IPS-18c (cell line): ENCODE results near the gene OR1F1.
"Not testable (repeated sequence)": the region's sequence is repeated elsewhere in the genome, so short reads cannot be mapped to it uniquely, and the experiment has no call there.

Experiments used
- H3K4me3 ChIP-seq: 2 replicates; pipeline ENCODE4 v1.7.0; 2013; ENCODE audit warnings: low read depth, mild to moderate bottlenecking, low read length, moderate library complexity; ENCODE audit not compliant: insufficient read depth
- H3K9me3 ChIP-seq: one replicate; pipeline ENCODE4 v1.6.1; 2013; ENCODE audit warnings: mild to moderate bottlenecking, low read length, moderate library complexity; ENCODE audit not compliant: control insufficient read depth, insufficient read depth

The OR1F1 gene

GRCh38 chr16:3165111-3165822 is 22.7 kb upstream of the OR1F1 start:
- Histone ChIP-seq H3K4me3 (no peak overlapping the region), H3K9me3 (peaks cover 5% of the 10 kb centered on the region)

DNA sequence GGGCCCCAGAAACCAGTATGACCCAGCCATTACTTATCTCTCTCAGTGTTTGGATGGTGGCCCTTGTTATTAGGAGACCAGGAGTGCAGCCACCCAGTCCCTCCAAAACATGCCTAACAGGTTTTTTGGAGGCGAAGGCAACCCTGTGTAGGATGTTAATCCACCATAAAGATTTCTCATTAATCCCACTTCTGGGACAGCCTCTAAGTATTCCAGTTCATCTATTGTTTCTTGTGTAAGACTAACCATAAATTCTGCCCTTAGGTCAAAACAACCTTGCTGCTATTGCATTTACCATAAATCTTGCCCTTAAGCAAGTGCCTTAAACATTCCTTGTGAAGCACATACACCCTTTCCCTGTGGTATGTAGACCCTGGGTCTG is 21.5 kb upstream of the OR1F1 start:
- Histone ChIP-seq H3K9me3 (peaks cover 5% of the 10 kb centered on the region), H3K4me3 (no peak overlapping the region)

- not testable (repeated sequence) for H3K4me3 ChIP-seq, H3K9me3 ChIP-seq
Observed at GRCh38 chr16:3168729-3169128, 19.3 kb upstream of the OR1F1 start.

- Histone ChIP-seq H3K4me3 (peak overlapping the region; percentile 58), H3K9me3 (no peaks in the 10 kb centered on the region)
Observed at GRCh38 chr16:3170440-3171180, 17.4 kb upstream of the OR1F1 start.

DNA sequence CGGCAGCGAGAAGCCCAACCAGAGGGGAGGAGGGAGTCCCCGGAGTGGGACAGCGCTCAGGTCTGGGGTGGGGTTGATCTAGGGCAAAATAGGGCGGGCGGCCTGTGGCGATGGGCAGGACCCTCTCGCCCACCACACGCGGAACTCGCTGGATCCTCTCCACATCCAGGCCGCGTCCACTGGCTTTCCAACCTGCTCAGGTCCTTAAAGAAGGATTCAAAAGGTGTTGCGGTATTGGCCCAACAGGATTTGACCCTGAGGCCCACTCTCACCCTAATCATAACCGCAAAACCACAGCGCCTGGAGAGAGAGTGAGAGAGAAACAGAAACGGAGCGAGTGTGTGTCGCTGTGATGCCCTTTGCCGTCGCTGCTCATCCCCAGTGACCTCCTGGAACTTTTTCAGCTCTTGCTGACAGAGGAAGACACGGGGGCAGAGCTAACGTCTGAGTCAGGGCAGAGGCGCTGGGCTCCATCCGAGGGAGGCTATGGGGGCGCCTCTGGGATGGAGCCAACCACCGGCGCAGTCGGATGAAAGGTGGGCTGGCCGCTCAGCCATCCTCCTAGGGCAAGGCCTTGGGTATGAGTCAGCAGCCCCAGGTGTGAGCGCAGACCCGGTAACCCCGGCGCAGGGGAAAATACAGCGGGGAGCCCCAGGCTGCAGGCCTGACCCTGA is 16.7 kb upstream of the OR1F1 start:
- Histone ChIP-seq H3K4me3 (peak overlapping the region; percentile 58), H3K9me3 (no peaks in the 10 kb centered on the region)

DNA sequence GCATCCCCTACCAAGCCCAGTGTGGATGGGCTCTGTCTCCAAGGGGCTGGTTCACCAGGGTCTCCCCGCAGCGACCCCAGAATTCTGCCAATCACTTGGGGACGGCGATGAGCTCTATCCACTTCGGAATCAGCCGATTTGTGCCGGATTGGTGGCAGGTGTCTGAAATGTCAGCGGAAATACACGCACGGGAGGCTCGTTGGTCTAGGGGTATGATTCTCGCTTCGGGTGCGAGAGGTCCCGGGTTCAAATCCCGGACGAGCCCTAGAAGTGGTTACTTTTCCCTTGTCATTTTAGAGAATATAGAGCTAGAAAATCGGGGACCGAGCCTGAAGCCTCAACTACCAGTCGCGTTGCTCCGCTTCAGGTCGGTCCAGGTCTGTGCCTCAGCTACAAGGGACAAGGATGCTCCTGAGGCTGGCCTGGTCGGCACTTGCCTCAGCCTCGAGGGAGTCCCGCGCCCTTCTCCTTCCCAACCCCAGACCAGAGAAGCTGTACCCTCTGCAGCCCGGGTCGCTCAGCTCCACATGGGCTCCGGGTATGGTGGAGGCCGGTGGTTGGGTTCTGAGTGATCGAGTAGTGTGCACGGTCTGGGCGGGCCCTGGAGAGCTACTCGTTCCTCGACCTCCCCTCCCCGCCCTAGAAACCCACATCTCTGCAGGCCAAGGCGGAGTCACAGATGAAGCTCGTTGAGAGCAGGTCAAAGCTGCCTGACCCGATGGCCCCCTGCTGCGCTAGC is 16.0 kb upstream of the OR1F1 start:
- Histone ChIP-seq H3K9me3 (no peaks in the 10 kb centered on the region), H3K4me3 (peak overlapping the region; percentile 58)

DNA sequence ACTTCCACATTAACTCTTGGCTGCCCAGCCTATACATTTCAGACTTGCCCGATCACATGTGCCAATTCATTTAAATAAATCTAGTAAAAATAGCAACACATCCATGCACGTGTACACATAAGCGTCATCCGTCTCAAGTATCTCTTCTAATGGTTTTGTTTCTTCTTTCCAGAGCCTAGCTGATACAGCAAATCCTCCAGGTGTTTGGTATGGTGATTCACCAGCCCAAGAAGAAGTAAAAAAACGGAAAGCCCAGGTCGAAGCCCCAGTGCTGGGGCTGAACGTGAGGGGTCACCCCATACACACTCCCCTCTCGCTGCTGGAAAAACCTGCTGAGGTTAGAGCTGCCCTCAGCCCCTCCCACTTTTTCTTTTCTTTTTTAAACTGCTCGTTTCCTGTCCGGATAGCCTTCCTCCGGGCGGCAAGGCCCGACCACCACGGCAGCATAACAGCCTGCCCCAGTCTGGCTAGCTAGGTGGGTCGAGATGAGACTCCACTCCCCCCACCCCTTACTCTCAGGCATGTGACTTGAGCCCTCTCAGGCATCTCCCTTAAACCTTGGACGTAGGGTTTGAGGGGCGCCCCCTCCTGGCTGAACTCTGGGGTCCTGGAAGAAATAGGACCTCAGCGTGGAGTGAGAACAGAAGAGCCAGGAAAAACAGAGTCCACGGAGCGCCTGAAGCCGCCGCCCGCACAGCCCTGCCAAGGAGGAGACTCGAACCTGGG is 13.9 kb upstream of the OR1F1 start:
- peak overlapping the region; percentile 38; the same call in 1 of the 2 replicates for H3K4me3 ChIP-seq
- H3K9me3 ChIP-seq, result no peaks in the 10 kb centered on the region

DNA sequence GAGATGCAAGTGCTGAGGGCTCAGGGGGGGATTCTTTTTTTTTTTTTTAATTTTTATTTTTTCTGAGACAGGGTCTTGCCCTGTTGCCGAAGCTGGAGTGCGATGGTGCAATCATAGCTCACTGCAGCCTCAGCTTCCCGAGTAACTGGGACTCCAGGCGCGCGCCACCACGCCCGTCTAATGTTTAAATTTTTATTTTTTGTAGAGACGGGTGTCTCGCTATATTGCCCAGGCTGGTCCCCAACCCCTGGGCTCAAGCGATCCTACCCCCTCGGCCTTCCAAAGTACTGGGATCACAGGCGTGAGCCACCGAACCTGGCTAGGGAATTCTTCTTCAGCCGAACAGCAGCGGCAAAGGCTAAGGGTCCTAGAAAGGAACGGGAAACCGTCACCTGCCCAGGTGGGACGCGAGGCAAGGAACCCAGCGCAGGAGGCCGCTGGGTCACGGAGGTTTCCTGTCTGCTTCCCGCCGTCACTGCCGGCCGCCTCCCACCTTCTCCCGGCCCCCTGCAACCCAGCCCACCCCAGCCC is 13.3 kb upstream of the OR1F1 start:
- H3K9me3 ChIP-seq, result no peaks in the 10 kb centered on the region
- peak overlapping the region; percentile 42 for H3K4me3 ChIP-seq

GRCh38 chr16:3175157-3176093 is 12.6 kb upstream of the OR1F1 start:
- peak overlapping the region; percentile 42 for H3K4me3 ChIP-seq
- no peaks in the 10 kb centered on the region for H3K9me3 ChIP-seq

DNA sequence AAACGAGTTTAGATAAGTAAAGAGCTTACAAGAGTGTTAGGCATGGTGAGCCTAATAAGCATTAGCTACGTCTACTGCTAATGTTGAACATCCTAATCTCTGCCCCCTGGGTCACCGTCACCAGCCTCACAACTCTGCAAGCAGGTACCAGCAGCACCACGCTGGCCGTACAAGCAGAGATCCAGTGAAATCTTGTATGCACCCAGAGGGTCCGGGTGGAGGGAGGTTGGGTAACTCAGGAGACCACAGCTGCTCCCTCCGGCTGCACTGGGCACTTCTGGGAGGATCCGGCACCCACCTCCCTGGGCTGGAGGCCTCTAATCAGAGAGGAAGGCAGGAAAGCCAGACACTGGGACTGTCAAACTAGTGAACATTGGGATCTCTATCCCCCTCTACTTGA is 8.4 kb upstream of the OR1F1 start:
- Histone ChIP-seq H3K9me3 (no peaks in the 10 kb centered on the region), H3K4me3 (no peak overlapping the region)

DNA sequence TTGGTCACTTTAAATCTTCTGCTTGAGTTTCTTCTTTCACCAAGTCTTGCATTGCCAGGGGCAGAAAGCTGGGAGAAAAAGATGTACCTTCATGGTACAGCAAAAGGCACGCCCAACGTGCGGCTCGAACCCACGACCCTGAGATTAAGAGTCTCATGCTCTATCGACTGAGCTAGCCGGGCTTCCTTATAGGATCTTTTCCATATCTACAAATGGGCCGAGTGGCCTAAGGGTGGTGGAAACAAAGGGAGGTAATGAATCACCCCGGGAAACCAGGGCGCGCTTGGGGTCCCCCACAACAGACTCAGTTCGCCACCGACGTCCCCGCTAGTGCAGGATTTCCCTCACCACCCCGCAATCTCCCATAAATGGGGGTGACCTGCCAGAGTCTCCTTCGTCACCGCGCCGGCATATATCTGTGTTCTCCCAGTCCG is 7.5 kb upstream of the OR1F1 start:
- peak overlapping the region; percentile 57 for H3K4me3 ChIP-seq
- H3K9me3 ChIP-seq, result no peaks in the 10 kb centered on the region

GRCh38 chr16:3182293-3182607 is 5.8 kb upstream of the OR1F1 start:
- H3K4me3 ChIP-seq, result peak overlapping the region; percentile 77; the same call in 1 of the 2 replicates
- H3K9me3 ChIP-seq, result not testable (repeated sequence)

DNA sequence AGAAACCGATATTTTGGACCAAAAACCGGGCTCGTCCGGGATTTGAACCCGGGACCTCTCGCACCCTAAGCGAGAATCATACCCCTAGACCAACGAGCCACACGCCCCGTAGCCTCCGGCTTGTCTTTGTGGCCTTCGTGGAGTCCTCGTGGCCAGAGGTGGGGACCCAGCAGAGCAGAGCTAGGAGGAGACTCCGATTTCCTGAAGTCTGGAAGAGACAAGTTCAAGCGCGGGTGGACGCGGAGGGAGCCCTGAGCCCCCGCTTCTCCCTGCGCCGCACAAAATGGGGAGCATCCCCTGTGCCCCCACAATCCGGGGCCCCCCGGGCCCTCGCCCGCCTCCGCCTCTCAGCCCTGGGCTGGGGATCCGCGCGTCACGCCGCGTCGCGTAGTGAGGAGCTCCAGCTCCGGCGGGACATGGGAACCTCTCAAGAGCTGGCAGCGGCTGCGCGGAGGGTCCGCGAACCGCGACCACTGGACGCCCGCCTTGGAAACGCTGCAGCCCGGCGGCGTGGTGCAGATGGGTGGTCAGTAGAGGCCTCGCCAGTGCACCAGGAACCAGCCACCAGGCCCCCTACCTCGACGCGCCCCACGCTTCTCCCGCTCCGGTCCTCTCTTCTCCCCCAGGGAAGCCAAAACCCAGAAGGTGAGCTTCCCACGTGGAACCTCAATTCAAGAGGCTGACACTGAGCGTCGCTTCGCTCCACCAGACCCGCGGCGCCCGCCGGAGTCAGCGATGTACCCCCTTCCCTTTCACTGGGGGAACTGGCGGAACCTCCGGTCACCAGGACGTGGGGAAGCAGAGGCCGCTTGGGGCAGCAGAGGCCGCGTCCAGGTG is 5.2 kb upstream of the OR1F1 start:
- Histone ChIP-seq H3K9me3 (no peaks in the 10 kb centered on the region), H3K4me3 (peak overlapping the region; percentile 77)

- Histone ChIP-seq H3K4me3 (peak overlapping the region; percentile 77), H3K9me3 (no peaks in the 10 kb centered on the region)
Observed at GRCh38 chr16:3183445-3184139, 4.4 kb upstream of the OR1F1 start.
